A673 (cell line): ENCODE data around the gene OR10H1.

Experiments
- EZH2 ChIP-seq: fragments of 200-600 bp; sonication (generic); IDR thresholded peaks from 2 replicates; pipeline ENCODE4 v1.6.1; 2017; ENCODE audit warnings: borderline replicate concordance, low read depth, mild to moderate bottlenecking, mixed read lengths, antibody characterized with exemption, low read length; ENCODE audit not compliant: poor library complexity, severe bottlenecking
- TF ChIP-seq, protein P1 (sequence below): fragments of 300-800, 200-600 bp; sonication (generic); conservative IDR thresholded peaks from 2 replicates; pipeline ENCODE4 v1.5.1; 2017; ENCODE audit warnings: low read depth, mild to moderate bottlenecking, antibody characterized with exemption, low read length, moderate library complexity, mixed read lengths

DNA sequence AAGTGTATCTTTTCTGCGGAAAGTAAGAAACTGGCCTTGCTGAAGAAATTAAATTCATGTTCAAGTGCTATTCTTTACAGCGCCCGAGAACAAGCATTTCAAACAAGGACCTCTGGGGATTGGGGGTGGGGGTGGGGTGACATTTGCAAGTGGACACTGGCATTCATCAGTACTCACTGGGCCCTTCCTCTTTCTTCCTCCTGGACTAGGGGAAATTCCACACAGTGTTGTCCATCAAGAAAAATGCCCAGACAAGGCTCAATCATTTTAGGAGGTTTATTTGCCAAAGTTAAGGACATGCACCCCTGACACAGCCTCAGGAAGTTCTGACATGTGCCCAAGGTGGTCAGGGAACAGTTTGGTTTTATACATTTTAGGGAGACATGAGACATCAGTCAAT is 22.9 kb upstream of the OR10H1 start:
- TF ChIP-seq, protein P1, sequence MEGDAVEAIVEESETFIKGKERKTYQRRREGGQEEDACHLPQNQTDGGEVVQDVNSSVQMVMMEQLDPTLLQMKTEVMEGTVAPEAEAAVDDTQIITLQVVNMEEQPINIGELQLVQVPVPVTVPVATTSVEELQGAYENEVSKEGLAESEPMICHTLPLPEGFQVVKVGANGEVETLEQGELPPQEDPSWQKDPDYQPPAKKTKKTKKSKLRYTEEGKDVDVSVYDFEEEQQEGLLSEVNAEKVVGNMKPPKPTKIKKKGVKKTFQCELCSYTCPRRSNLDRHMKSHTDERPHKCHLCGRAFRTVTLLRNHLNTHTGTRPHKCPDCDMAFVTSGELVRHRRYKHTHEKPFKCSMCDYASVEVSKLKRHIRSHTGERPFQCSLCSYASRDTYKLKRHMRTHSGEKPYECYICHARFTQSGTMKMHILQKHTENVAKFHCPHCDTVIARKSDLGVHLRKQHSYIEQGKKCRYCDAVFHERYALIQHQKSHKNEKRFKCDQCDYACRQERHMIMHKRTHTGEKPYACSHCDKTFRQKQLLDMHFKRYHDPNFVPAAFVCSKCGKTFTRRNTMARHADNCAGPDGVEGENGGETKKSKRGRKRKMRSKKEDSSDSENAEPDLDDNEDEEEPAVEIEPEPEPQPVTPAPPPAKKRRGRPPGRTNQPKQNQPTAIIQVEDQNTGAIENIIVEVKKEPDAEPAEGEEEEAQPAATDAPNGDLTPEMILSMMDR = no peak
- TF ChIP-seq EZH2 = no peak
